Measurements from ENCODE around the gene CHDH.

Gene CHDH

DNA sequence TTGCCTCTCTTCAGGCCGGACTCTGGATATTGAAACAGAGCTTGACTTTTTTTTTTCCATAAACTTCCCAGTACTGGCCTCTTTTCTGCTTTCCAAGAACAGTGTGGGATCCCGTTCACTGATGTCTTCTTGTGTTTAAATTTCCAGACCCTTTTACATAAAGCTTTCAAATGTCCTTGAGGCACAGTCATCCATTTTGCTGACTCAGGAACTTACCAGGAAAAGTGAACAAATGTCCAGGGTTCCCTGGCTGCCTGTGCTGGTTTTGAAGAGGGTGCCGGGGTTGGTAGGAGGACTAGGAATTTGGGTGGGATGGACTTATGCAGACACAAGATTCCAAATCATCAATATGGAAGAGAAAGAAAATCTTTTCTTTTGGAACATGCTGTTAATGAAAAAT, 68.1 kb downstream of the CHDH start:
- TF ChIP-seq, protein P1, sequence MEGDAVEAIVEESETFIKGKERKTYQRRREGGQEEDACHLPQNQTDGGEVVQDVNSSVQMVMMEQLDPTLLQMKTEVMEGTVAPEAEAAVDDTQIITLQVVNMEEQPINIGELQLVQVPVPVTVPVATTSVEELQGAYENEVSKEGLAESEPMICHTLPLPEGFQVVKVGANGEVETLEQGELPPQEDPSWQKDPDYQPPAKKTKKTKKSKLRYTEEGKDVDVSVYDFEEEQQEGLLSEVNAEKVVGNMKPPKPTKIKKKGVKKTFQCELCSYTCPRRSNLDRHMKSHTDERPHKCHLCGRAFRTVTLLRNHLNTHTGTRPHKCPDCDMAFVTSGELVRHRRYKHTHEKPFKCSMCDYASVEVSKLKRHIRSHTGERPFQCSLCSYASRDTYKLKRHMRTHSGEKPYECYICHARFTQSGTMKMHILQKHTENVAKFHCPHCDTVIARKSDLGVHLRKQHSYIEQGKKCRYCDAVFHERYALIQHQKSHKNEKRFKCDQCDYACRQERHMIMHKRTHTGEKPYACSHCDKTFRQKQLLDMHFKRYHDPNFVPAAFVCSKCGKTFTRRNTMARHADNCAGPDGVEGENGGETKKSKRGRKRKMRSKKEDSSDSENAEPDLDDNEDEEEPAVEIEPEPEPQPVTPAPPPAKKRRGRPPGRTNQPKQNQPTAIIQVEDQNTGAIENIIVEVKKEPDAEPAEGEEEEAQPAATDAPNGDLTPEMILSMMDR (conservative IDR thresholded peaks at IDR 0.05; ENCODE audit: control insufficient read depth, insufficient read depth, low read depth, low read length): no peak
- no peak for DNase-seq (ENCODE audit: low read depth)
- H3K4me3 ChIP-seq (ENCODE audit: control insufficient read depth, low read depth, low read length): no peak overlapping the region

DNA sequence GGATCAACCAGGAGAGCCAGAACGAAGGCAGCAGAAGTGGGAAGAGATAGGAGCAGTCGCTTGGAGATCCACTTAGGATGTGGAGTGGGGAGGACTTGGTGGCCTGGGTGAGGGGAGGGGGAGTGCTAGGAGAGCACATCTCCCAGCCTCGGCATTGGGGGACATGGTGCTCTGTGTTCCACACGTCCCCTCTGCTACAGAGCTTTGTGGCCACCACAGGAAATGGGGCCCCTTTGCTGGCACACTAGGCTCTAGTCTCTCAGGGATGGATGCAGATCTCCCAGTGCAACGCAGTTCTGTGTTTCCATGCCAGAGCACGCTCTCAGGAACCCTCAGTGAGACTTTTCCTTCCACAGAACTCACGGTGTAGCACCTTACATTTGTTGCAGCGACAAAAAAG, 68.8 kb downstream of the CHDH start:
- TF ChIP-seq, protein P1 (conservative IDR thresholded peaks at IDR 0.05; ENCODE audit: control insufficient read depth, insufficient read depth, low read depth, low read length): no peak
- H3K4me3 ChIP-seq (ENCODE audit: control insufficient read depth, low read depth, low read length): no peak overlapping the region
- no peak for DNase-seq (ENCODE audit: low read depth)

DNA sequence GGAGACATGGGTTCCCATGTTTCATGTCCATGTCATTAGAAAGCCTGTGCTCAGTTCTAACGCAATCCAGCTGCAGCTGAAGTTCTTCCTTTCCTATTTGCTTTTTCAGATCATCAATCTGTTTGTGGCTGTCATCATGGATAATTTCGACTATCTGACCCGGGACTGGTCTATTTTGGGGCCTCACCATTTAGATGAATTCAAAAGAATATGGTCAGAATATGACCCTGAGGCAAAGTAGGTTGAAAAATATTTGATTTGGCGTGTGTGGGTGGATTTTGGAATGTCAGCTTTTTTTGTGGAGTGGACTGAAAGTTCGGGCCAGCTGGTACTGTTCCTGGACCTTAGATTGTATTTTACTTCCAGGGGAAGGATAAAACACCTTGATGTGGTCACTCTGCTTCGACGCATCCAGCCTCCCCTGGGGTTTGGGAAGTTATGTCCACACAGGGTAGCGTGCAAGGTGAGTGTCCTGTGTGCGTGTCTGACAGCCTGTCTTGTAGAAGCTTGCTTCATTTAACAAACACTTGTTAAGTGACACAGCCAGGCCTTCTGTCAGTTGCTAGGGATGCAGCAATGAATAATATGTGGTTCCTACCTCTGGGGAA, 69.6 kb downstream of the CHDH start:
- peak; percentile 54 for DNase-seq (ENCODE audit: low read depth)
- no peak overlapping the region for H3K4me3 ChIP-seq (ENCODE audit: control insufficient read depth, low read depth, low read length)
- TF ChIP-seq, protein P1 (conservative IDR thresholded peaks at IDR 0.05; ENCODE audit: control insufficient read depth, insufficient read depth, low read depth, low read length): no peak

DNA sequence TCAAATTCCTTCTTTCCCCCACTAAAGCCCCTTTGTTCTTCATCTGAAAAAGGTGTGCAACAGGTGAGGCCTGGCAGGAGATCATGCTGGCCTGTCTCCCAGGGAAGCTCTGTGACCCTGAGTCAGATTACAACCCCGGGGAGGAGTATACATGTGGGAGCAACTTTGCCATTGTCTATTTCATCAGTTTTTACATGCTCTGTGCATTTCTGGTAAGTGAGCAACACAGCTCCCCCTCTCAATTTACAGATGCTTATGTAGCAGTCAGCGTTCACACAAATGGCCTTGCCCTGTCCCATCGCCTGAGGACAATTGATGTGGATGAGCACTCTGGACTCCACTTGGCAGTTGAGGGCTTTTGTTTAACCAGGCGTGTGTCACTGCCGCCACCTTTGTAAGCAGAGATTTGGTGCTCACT, 70.4 kb downstream of the CHDH start:
- TF ChIP-seq, protein P1 (conservative IDR thresholded peaks at IDR 0.05; ENCODE audit: control insufficient read depth, insufficient read depth, low read depth, low read length): no peak
- H3K4me3 ChIP-seq (ENCODE audit: control insufficient read depth, low read depth, low read length): no peak overlapping the region
- peak; percentile 7 for DNase-seq (ENCODE audit: low read depth)

DNA sequence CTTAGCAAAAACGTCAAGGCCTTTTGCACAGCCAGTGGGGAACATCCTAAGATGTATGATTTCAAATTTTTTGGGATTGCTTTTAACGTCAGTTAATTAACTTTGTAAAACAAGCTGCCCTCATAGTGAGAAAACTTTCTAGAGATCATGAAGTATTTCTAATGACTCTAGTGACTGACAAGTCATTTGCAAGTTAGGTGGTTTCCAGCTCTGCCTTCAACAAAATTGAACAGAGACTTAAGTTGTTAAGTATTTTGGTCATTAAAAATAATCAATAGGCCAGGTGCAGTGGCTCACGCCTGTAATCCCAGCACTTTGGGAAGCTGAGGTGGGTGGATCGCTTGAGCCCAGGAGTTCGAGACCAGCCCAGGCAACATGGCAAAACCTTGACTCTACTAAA, 71.2 kb downstream of the CHDH start:
- no peak overlapping the region for H3K4me3 ChIP-seq (ENCODE audit: control insufficient read depth, low read depth, low read length)
- DNase-seq (ENCODE audit: low read depth): no peak
- TF ChIP-seq, protein P1 (conservative IDR thresholded peaks at IDR 0.05; ENCODE audit: control insufficient read depth, insufficient read depth, low read depth, low read length): no peak

DNA sequence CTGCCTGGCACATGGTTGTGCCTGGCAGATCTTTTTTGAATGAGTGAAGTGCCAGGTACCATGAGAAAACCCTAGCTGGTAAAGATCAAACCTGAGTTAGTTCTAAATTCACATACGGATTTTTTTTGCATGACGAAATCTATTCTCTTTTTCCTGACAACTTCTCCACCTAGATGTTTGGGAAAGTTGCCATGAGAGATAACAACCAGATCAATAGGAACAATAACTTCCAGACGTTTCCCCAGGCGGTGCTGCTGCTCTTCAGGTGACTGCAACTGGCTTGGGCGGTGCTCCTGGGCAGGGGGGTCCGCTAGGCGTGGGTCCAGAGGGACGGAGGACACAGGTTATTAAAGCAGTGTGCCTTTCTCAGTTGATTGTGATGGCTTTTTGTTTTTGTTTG, 71.8 kb downstream of the CHDH start:
- TF ChIP-seq, protein P1 (conservative IDR thresholded peaks at IDR 0.05; ENCODE audit: control insufficient read depth, insufficient read depth, low read depth, low read length): no peak
- DNase-seq (ENCODE audit: low read depth): no peak
- no peak overlapping the region for H3K4me3 ChIP-seq (ENCODE audit: control insufficient read depth, low read depth, low read length)
